A204.1 (cell line): ENCODE results near the gene ZC2HC1C.
"Not testable (repeated sequence)": the region's sequence is repeated elsewhere in the genome, so short reads cannot be mapped to it uniquely, and the experiment has no call there.

ENCODE experiments used
- FAIRE-seq: peaks from 2 replicates; lab custom pipeline; 2012; peaks lifted over from hg19 to GRCh38; lab: Jason Lieb, UNC

Gene ZC2HC1C

DNA sequence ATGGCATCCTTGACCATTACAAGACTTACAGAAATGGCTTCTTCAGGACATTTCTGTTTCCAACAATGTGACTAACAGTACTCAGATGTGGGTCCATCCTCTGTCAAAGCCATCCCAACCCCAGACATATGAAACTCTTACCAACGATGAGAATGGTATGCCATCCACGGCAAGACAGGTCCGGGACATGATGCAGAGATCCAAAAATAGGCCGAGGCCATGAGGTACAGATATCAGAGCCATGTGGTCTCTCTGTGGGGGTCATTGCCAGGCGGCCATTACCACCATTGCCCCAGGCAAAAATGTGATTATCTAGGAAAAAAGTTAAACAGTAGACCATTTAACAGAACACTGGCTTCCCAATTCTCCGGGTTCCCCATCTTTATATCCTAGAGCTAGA, 27.5 kb downstream of the ZC2HC1C start:
- FAIRE-seq, result no peak

DNA sequence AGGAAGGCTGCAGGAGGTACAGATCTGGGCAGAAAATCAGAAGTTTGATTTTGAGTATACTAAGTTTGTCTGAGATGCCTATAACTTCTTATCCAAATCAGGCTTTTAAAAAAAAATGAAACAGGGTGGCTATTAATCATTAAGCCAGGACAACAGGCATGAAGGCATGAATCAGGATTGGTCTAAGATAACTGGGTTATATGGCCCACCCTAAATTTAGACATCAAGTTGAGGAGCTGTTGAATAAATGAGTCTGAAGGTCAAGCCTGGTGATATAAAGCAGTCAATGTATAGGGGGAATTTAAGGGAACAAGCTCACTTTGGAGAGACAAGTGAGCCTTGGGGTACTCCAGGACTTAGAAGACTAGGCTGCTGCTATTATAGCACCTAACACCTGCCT, 28.8 kb downstream of the ZC2HC1C start:
- no peak for FAIRE-seq

GRCh38 chr14:75098682-75099081, 29.2 kb downstream of the ZC2HC1C start:
- no peak for FAIRE-seq

GRCh38 chr14:75101491-75101890, 32.0 kb downstream of the ZC2HC1C start:
- FAIRE-seq, result no peak

DNA sequence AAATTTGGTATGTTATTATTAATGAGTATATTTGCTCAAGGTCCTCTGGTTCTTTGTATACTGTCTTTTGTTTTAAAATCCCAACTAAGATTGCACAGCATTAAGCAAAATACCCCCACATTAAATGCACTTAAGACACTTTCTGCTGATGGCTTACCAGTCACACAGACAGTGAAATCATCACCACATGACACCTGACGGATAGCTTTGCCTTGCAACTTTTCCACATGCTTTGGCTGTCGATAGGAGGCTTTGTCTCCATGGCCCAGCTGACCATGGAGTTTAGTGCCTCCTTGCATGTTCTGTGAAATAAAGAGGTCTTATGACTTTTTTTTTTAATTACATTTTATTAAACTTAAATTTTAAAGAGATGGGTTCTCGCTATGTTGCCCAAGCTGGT, 37.7 kb downstream of the ZC2HC1C start:
- FAIRE-seq, result no peak

DNA sequence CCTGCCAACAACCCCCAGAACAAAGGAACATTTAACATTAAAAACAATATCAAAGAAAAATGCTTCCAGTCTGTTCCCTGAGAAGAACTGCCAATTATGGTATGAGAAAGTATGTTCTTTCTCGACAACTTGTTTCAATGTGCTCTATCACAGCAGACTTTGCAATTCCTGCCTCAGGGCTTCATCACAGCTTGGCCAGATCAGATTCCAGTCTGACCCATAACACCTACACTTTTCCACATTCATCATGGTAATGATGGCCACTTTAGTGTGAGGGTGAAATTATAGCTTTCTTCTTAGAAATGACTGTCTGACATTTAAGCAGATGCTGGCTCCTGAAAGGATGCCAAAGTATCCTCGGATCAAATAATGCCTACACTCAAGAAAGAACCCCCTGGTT, 40.4 kb downstream of the ZC2HC1C start:
- FAIRE-seq, result no peak

- FAIRE-seq, result no peak
These were observed 44.6 kb downstream of the ZC2HC1C start for GRCh38 chr14:75113932-75114539.

DNA sequence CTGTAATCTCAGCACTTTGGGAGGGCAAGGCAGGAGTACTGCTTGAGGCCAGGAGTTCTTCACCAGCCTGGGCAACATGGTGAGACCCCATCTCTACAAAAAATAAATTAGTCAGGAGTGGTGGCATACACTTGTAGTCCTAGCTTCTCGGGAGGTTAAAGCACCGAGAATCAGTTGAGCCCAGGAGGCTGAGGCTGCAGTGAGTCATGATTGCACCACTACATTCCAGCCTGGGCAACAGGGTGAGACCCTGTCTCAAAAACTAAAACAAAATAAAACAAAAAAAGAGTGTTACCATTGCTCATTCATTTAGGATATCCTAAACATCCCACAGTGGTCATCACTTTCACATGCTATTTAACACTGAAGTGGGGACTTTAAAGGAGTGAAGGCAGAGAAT, 49.6 kb downstream of the ZC2HC1C start:
- no peak for FAIRE-seq

GRCh38 chr14:75120541-75121291, 51.3 kb downstream of the ZC2HC1C start:
- no peak for FAIRE-seq

DNA sequence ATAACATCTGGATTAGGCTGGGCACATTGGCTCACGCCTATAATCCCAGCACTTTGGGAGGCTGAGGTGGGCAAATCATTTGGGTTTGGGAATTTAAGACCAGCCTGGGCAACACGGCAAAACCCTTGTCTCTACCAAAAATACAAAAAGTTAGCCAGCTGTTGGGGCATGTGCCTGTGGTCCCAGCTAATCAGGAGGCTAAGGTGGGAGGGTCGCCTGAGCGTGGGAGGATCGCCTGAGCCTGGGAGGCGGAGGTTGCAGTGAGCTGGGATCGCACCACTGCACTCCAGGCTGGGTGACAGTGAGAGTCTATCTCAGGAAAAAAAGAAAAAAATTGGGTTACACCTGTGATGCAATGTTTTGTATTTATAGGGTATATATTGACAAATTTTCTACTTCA, 52.1 kb downstream of the ZC2HC1C start:
- no peak for FAIRE-seq

DNA sequence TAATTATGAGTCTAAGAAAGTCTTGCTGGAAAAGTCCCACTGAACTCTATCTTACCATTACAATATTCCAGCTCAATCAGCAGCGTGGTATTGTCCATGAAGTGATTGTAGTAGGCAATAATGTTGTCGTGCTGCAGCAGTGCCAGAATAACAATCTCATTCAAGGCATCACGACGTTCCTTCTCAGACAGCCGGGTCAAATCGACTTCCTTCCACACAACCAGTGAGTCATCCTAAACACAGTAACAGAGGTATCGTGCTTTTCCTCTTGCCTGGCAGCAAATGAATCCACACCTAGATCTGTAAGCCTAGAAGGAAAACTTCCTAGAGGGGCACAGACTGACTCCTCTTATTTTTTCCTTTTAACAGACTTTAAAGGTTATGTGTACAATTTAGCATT, 54.5 kb downstream of the ZC2HC1C start:
- no peak for FAIRE-seq

GRCh38 chr14:75125617-75126016, 56.2 kb downstream of the ZC2HC1C start:
- FAIRE-seq, result no peak

DNA sequence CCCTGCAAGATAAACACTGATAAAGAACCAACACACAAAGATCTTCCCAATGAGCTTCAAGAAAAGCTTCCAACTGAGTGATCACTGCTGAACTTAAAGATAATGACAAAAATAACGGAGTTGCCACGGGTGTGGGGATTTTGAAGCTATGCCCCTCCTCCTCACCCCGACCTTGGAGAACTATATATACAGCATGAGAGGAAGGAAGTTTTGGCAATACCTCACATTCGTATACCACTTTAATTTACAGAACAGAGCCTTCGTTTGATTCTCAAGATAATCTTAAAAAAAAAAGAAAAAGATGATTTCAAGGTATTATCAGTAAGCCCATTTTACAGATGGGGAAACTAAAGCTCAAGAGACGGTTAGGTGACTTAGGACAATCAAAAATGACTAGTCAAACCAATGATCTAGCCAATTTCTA, 56.7 kb downstream of the ZC2HC1C start:
- FAIRE-seq, result no peak

- no peak for FAIRE-seq
These were observed 57.4 kb downstream of the ZC2HC1C start, which contains the start of gene NEK9 for GRCh38 chr14:75126679-75127473. Gene NEK9 (minus strand): TSS chr14:75127048. CDS start chr14:75126921, 127 bp downstream.

DNA sequence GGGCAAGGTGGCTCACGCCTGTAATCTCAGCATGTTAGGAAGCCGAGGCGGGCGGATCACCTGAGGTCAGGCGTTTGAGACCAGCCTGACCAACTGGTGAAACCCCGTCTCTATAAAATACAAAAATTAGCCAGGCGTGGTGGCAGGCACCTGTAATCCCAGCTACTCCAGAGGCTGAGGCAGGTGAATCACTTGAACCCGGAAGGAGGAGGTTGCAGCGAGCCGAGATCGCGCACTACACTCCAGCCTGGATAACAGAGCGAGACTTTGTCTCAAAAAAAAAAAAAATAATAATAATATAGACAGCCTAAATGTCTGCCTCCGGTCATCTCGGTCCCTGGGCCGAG, 58.0 kb downstream of the ZC2HC1C start:
- not testable (repeated sequence) for FAIRE-seq

DNA sequence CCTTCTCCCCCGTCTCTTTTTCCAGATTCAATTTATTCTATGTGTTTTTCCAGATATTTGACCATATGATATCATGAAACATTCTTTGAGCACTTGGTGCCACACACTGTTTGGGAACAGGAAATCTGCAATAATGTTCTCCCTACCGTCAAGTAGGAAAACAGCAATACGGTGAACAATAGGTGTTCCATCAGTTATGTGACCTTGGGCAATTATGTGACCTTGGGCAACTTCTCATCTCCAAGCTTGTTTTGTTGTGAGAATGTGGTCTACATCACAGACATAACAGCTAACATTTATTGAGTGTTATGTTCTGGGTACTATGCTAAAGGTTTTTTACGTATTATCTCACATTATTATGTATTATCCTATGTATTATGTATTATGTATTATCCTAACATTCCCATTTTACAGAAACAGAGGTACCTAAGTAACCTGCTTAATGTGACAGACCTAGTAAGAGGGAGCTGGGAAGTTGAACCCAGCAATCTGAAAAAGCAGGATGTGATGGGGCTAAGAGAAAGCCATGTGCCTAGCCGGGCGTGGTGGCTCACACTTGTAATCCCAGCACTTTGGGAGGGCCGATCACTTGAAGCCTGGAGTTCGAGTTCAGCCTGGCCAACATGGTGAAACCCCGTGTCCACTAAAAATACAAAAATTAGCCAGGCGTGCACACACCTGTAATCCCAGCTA, 58.6 kb downstream of the ZC2HC1C start:
- FAIRE-seq, result no peak

- FAIRE-seq, result no peak
These were observed 59.2 kb downstream of the ZC2HC1C start for GRCh38 chr14:75128596-75128990.
